ENCODE results near the gene RPS3. TPM values are rescaled to one million over a fixed set of nuclear protein-coding genes. Genes with fewer than 3 reads are reported as not detected.

Gene RPS3
- total RNA-seq, 1 experiment from 2014 or later: 2,875 TPM

- Histone ChIP-seq H3K27me3 (replicated peaks; ENCODE audit: insufficient read depth, low read depth, low read length, poor library complexity) (no peaks in the 10 kb centered on the region), H3K27ac (ENCODE audit: low read depth, low read length, poor library complexity, severe bottlenecking) (no peak overlapping the region), H3K4me3 (ENCODE audit: low read depth, low read length, poor library complexity, severe bottlenecking) (no peak overlapping the region), H3K36me3 (ENCODE audit: insufficient read depth, low read length, poor library complexity, severe bottlenecking) (no peaks in the 10 kb centered on the region), H3K9me3 (ENCODE audit: low read depth, low read length, poor library complexity, severe bottlenecking) (no peaks in the 10 kb centered on the region), H3K4me1 (ENCODE audit: insufficient read depth, low read length, poor library complexity, severe bottlenecking) (no peaks in the 10 kb centered on the region)
- ChIA-PET CTCF (interaction anchor here (0.7 kb wide), 1 partner anchor 10 kb away, joined by 3 read pairs; no protein-coding TSS in a partner anchor), POLR2A (ENCODE audit: low non-redundant PET) (no interaction called here)
- DNase-seq (ENCODE audit: low spot score): no peak
- intact Hi-C loops (cut with micrococcal nuclease; ENCODE audit: unreplicated experiment): no loop called here
- no peak for TF ChIP-seq CTCF (conservative IDR thresholded peaks at IDR 0.05; ENCODE audit: low read depth, low read length)
- BruUV-seq (replicated peaks): no TSS peak
Observed at GRCh38 chr11:75440960-75441803, 41.9 kb downstream of the RPS3 start.

GRCh38 chr11:75441804-75442132, 42.5 kb downstream of the RPS3 start:
- Histone ChIP-seq H3K36me3 (ENCODE audit: insufficient read depth, low read length, poor library complexity, severe bottlenecking) (no peaks in the 10 kb centered on the region), H3K4me1 (ENCODE audit: insufficient read depth, low read length, poor library complexity, severe bottlenecking) (no peaks in the 10 kb centered on the region), H3K9me3 (ENCODE audit: low read depth, low read length, poor library complexity, severe bottlenecking) (no peaks in the 10 kb centered on the region), H3K27me3 (replicated peaks; ENCODE audit: insufficient read depth, low read depth, low read length, poor library complexity) (no peaks in the 10 kb centered on the region), H3K4me3 (ENCODE audit: low read depth, low read length, poor library complexity, severe bottlenecking) (no peak overlapping the region), H3K27ac (ENCODE audit: low read depth, low read length, poor library complexity, severe bottlenecking) (no peak overlapping the region)
- BruUV-seq (replicated peaks): no TSS peak
- POLR2A ChIA-PET (ENCODE audit: low non-redundant PET): no interaction called here
- no peak for TF ChIP-seq CTCF (conservative IDR thresholded peaks at IDR 0.05; ENCODE audit: low read depth, low read length)
- DNase-seq (ENCODE audit: low spot score): no peak
- intact Hi-C loops (cut with micrococcal nuclease; ENCODE audit: unreplicated experiment): no loop called here
- CTCF ChIA-PET: no interaction called here

GRCh38 chr11:75442161-75442885, 43.0 kb downstream of the RPS3 start:
- intact Hi-C loops (cut with micrococcal nuclease; ENCODE audit: unreplicated experiment): no loop called here
- TF ChIP-seq CTCF (conservative IDR thresholded peaks at IDR 0.05; ENCODE audit: low read depth, low read length) (no peak), EZH2 (IDR thresholded peaks at IDR 0.05; ENCODE audit: borderline replicate concordance, low read depth, low read length, poor library complexity, severe bottlenecking) (no peak)
- POLR2A ChIA-PET (ENCODE audit: low non-redundant PET): no interaction called here

More at GRCh38 chr11:75442161-75442885, 43.0 kb downstream of the RPS3 start:
- CTCF ChIA-PET: interaction anchor here (0.6 kb wide), 1 partner anchor 117 kb away, joined by 3 read pairs; no protein-coding TSS in a partner anchor
- no peak overlapping the region for H3K27ac ChIP-seq (ENCODE audit: low read depth, low read length, poor library complexity, severe bottlenecking)
- H3K4me3 ChIP-seq (ENCODE audit: low read depth, low read length, poor library complexity, severe bottlenecking): no peak overlapping the region
- no peak for DNase-seq (ENCODE audit: low spot score)
- H3K27me3 ChIP-seq (replicated peaks; ENCODE audit: insufficient read depth, low read depth, low read length, poor library complexity): no peaks in the 10 kb centered on the region
- no peaks in the 10 kb centered on the region for H3K9me3 ChIP-seq (ENCODE audit: low read depth, low read length, poor library complexity, severe bottlenecking)
- H3K4me1 ChIP-seq (ENCODE audit: insufficient read depth, low read length, poor library complexity, severe bottlenecking): no peaks in the 10 kb centered on the region
- H3K36me3 ChIP-seq (ENCODE audit: insufficient read depth, low read length, poor library complexity, severe bottlenecking): no peaks in the 10 kb centered on the region
- BruUV-seq (replicated peaks): no TSS peak
